Ishikawa (cell line): Measurements from ENCODE around the gene UQCRC2.

Experiments
- CEBPB ChIP-seq: IDR thresholded peaks from 2 replicates; pipeline ENCODE4 v1.6.1; 2012
- CREB1 ChIP-seq: IDR thresholded peaks from 2 replicates; pipeline ENCODE4 v1.6.1; 2012; ENCODE audit warnings: low read depth
- EGR1 ChIP-seq: IDR thresholded peaks from 2 replicates; pipeline ENCODE4 v1.6.1; 2012
- EP300 ChIP-seq: IDR thresholded peaks from 2 replicates; pipeline ENCODE4 v1.6.1; 2012; ENCODE audit warnings: borderline replicate concordance
- MAX ChIP-seq: IDR thresholded peaks from 2 replicates; pipeline ENCODE4 v1.6.1; 2012
- RAD21 ChIP-seq: IDR thresholded peaks from 2 replicates; pipeline ENCODE4 v1.6.1; 2012; ENCODE audit warnings: low read depth
- REST ChIP-seq: IDR thresholded peaks from 2 replicates; pipeline ENCODE4 v1.6.1; 2012; ENCODE audit warnings: low read depth, mild to moderate bottlenecking
- TAF1 ChIP-seq: IDR thresholded peaks from 2 replicates; pipeline ENCODE4 v1.6.1; 2012; ENCODE audit warnings: low read depth, mild to moderate bottlenecking
- TCF12 ChIP-seq: IDR thresholded peaks from 2 replicates; pipeline ENCODE4 v1.6.1; 2012; ENCODE audit warnings: low read depth
- YY1 ChIP-seq: IDR thresholded peaks from 2 replicates; pipeline ENCODE4 v1.6.1; 2012; ENCODE audit warnings: low read depth

- TF ChIP-seq EGR1 = no peak
- TF ChIP-seq REST = no peak
- TF ChIP-seq TAF1 = no peak
- TF ChIP-seq EP300 = no peak
- no peak for TF ChIP-seq TCF12
- TF ChIP-seq CREB1 = no peak
- no peak for TF ChIP-seq CEBPB
- no peak for TF ChIP-seq YY1
- TF ChIP-seq MAX = no peak
- no peak for TF ChIP-seq RAD21
Observed at GRCh38 chr16:22030087-22030812, 77.1 kb downstream of the UQCRC2 start.
